HCT116 (cell line): Measurements from ENCODE around the gene LEPR. TPM values are rescaled to one million over a fixed set of nuclear protein-coding genes. Genes with fewer than 3 reads are reported as not detected.

ENCODE experiments used
- ATAC-seq: fragments of 200-7000 bp; cut with Tn5 transposase; 2 replicates; pipeline ENCODE4 v1.9.1; 2020; ENCODE audit warnings: mild to moderate bottlenecking, moderate library complexity
- BruUV-seq: library from RNA; stranded (reverse); fragments of 400-500 nt; replicated peaks from 2 replicates; lab custom pipeline; 2021; lab: Mats Ljungman, UMichigan
- CTCF ChIA-PET: fragments of 300-600 bp; sonication (Branson Sonifier 250); formaldehyde crosslinking; loops from one replicate; lab custom pipeline; 2021; ENCODE audit warnings: antibody characterized with exemption; lab: Charles Lee
- POLR2A ChIA-PET: fragments of 300-600, 350-600 bp; sonication (Branson Sonifier 250); formaldehyde crosslinking; loops from one replicate; lab custom pipeline; 2021; ENCODE audit warnings: antibody characterized with exemption; lab: Charles Lee
- RAD21 ChIA-PET, 2 experiments: fragments of 300-600 bp; sonication (Branson Sonifier 250); formaldehyde crosslinking; loops; one replicate each; lab custom pipeline; 2023; ENCODE audit warnings: low total read pairs in 2 of 2; ENCODE audit not compliant: uncharacterized antibody in 2 of 2, unreplicated experiment in 2 of 2, low non-redundant PET in 1 of 2; lab: Charles Lee
- DNase-seq: peaks from one replicate; pipeline ENCODE4 v3.0.0-alpha.2; 2010; ENCODE audit warnings: low read depth, low spot score
- H2AFZ ChIP-seq: fragments of 200-600 bp; shearing (Covaris generic), sonication (generic); 2 replicates; pipeline ENCODE4 v1.6.1; 2017; ENCODE audit warnings: low read depth, mixed run types, mixed read lengths, antibody characterized with exemption, low read length; ENCODE audit not compliant: poor library complexity, severe bottlenecking
- H3K27ac ChIP-seq: 2 replicates; pipeline ENCODE4 v1.5.1; 2012; ENCODE audit warnings: low read depth, low read length
- H3K27me3 ChIP-seq: fragments of 200-600 bp; sonication (generic); 2 replicates; pipeline ENCODE4 v1.6.1; 2016; ENCODE audit warnings: mixed run types, low read length, mixed read lengths; ENCODE audit not compliant: insufficient read depth
- H3K36me3 ChIP-seq, 2 experiments: fragments of 200-500 bp in 1 of 2; fragments of 200-600 bp in 1 of 2; sonication (Bioruptor generic) in 1 of 2; sonication (generic) in 1 of 2; 2 replicates each; pipeline versions ENCODE4 v1.5.1 to v1.6.1; 2014 to 2016; ENCODE audit warnings: low read length in 2 of 2, inconsistent platforms in 1 of 2, mixed read lengths in 1 of 2, mixed run types in 1 of 2; ENCODE audit not compliant: insufficient read depth in 2 of 2, control insufficient read depth in 1 of 2
- H3K4me1 ChIP-seq, 2 experiments: fragments of 200-600 bp in 1 of 2; sonication (generic) in 1 of 2; 2 replicates each; pipeline versions ENCODE4 v1.5.1 to v1.6.1; 2012 to 2017; ENCODE audit warnings: low read length in 2 of 2, inconsistent platforms in 1 of 2, mild to moderate bottlenecking in 1 of 2, mixed read lengths in 1 of 2, mixed run types in 1 of 2, moderate library complexity in 1 of 2; ENCODE audit not compliant: insufficient read depth in 2 of 2, control insufficient read depth in 1 of 2
- H3K4me2 ChIP-seq: fragments of 200-600 bp; sonication (generic); 2 replicates; pipeline ENCODE4 v1.6.1; 2017; ENCODE audit warnings: mixed run types, low read length, mixed read lengths
- H3K4me3 ChIP-seq, 2 experiments: fragments of 200-600 bp in 1 of 2; sonication (generic) in 1 of 2; replicated peaks in 1 of 2; 2 replicates each; pipeline ENCODE4 v1.5.1; 2011 to 2016; ENCODE audit warnings: low read length in 2 of 2, control low read depth in 1 of 2, low read depth in 1 of 2, mild to moderate bottlenecking in 1 of 2, mixed read lengths in 1 of 2, mixed run types in 1 of 2
- H3K79me2 ChIP-seq: fragments of 200-600 bp; sonication (generic); 2 replicates; pipeline ENCODE4 v1.6.1; 2017; ENCODE audit warnings: mild to moderate bottlenecking, mixed run types, low read length, moderate library complexity, mixed read lengths; ENCODE audit not compliant: insufficient read depth
- H3K9ac ChIP-seq: fragments of 200-600 bp; sonication (generic); 2 replicates; pipeline ENCODE4 v1.6.1; 2016; ENCODE audit warnings: low read length, mixed read lengths
- H3K9me2 ChIP-seq: fragments of 200-600 bp; sonication (generic), shearing (Covaris generic); 2 replicates; pipeline ENCODE4 v1.6.1; 2017; ENCODE audit warnings: mixed run types, mild to moderate bottlenecking, moderate library complexity; ENCODE audit not compliant: insufficient read depth
- H3K9me3 ChIP-seq, 2 experiments: fragments of 200-500 bp in 1 of 2; fragments of 200-600 bp in 1 of 2; sonication (Bioruptor generic) in 1 of 2; sonication (generic) in 1 of 2; 2 replicates each; pipeline ENCODE4 v1.6.1; 2014 to 2017; ENCODE audit warnings: low read length in 2 of 2, mixed read lengths in 2 of 2, inconsistent platforms in 1 of 2, low read depth in 1 of 2, mild to moderate bottlenecking in 1 of 2, mixed run types in 1 of 2, moderate library complexity in 1 of 2; ENCODE audit not compliant: control insufficient read depth in 1 of 2, insufficient read depth in 1 of 2
- H4K20me1 ChIP-seq: fragments of 200-600 bp; sonication (generic), shearing (Covaris generic); 2 replicates; pipeline ENCODE4 v1.6.1; 2017; ENCODE audit warnings: mixed run types, mild to moderate bottlenecking, moderate library complexity; ENCODE audit not compliant: insufficient read depth
- ATF3 ChIP-seq: IDR thresholded peaks from 2 replicates; pipeline ENCODE4 v1.6.1; 2012
- CBX3 ChIP-seq: IDR thresholded peaks from 2 replicates; pipeline ENCODE4 v1.6.1; 2012; ENCODE audit warnings: low read depth
- ELF1 ChIP-seq: IDR thresholded peaks from 2 replicates; pipeline ENCODE4 v1.6.1; 2012; ENCODE audit warnings: low read depth, borderline replicate concordance
- EZH2 ChIP-seq: fragments of 200-600 bp; sonication (generic); IDR thresholded peaks from 2 replicates; pipeline ENCODE4 v1.6.1; 2017; ENCODE audit warnings: antibody characterized with exemption, mixed run types
- EZH2phosphoT487 ChIP-seq: fragments of 200-600 bp; IDR thresholded peaks from 2 replicates; pipeline ENCODE4 v1.6.1; 2018; ENCODE audit warnings: antibody characterized with exemption, borderline replicate concordance
- FOSL1 ChIP-seq: IDR thresholded peaks from 2 replicates; pipeline ENCODE4 v1.6.1; 2012; ENCODE audit warnings: low read depth
- POLR2A ChIP-seq: IDR thresholded peaks from 2 replicates; pipeline ENCODE4 v1.7.0; 2011; ENCODE audit warnings: borderline replicate concordance; ENCODE audit not compliant: insufficient read depth, insufficient read length; ENCODE audit errors: extremely low read depth
- POLR2AphosphoS5 ChIP-seq: IDR thresholded peaks from 2 replicates; pipeline ENCODE4 v1.6.1; 2011; ENCODE audit warnings: mild to moderate bottlenecking, low read depth, low read length, moderate library complexity
- REST ChIP-seq: IDR thresholded peaks from 2 replicates; pipeline ENCODE4 v1.6.1; 2012; ENCODE audit warnings: low read depth
- SRF ChIP-seq: IDR thresholded peaks from 2 replicates; pipeline ENCODE4 v1.6.1; 2012; ENCODE audit warnings: low read depth
- ZFX ChIP-seq: fragments of 450-650 bp; IDR thresholded peaks from 2 replicates; pipeline ENCODE4 v1.6.1; 2017
- ZNF274 ChIP-seq: fragments of 200-500 bp; sonication (Bioruptor generic); IDR thresholded peaks from 2 replicates; pipeline ENCODE4 v1.6.1; 2014; ENCODE audit warnings: mild to moderate bottlenecking, low read depth, low read length, inconsistent platforms
- intact Hi-C: fragments of 100-400 bp; cut with micrococcal nuclease; formaldehyde crosslinking; loops from 2 replicates; pipeline ENCODE4 v1.10.0; 2022
- total RNA-seq: library from RNA; stranded (reverse); gene quantifications from one replicate; pipeline ENCODE4 v1.2.1, GENCODE V29; 2021; ENCODE audit not compliant: unreplicated experiment
- TF ChIP-seq, protein P1 (sequence below): IDR thresholded peaks from 2 replicates; pipeline ENCODE4 v1.6.1; 2011; ENCODE audit warnings: mild to moderate bottlenecking, low read length, moderate library complexity; ENCODE audit not compliant: insufficient replicate concordance; ENCODE audit errors: extremely low read depth

Gene LEPR
- total RNA-seq, 1 experiment from 2014 or later = 6.0 TPM

DNA sequence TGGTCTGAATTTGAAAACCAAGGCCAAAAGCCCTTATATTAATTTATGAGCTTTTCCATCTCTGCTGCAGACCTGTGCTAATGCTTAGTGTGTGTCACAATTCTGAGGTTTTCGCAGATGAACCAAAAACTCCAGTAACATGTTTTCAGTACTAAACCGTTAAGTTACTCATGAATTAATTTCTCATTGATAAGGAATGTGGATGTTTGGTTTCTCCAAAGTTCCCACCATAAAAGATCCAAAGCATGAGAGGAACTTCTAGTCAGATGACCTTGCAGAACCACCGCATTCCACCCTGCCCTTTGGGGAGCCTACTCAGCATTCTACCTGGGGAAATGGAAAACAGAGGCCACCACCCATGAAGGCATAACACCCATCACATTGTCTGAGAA lies 7.5 kb upstream of the LEPR start (continued):
- no peak for TF ChIP-seq REST
- no peak for TF ChIP-seq POLR2AphosphoS5
- no peak for TF ChIP-seq FOSL1
- TF ChIP-seq, all 23 proteins: peak for 0

- no peaks in the 10 kb centered on the region for H3K79me2 ChIP-seq
- no peak overlapping the region for H3K27ac ChIP-seq
- no TSS peak for BruUV-seq
- no peaks in the 10 kb centered on the region for H3K36me3 ChIP-seq
- H2AFZ ChIP-seq = no peak overlapping the region
- no peak overlapping the region for H3K4me2 ChIP-seq
- TF ChIP-seq FOSL1 = no peak
- TF ChIP-seq ZFX = no peak
- TF ChIP-seq EZH2phosphoT487 = no peak
- TF ChIP-seq REST = no peak
- TF ChIP-seq EZH2 = no peak
- TF ChIP-seq POLR2A = no peak
- no peak for TF ChIP-seq CBX3
- TF ChIP-seq, protein P1, sequence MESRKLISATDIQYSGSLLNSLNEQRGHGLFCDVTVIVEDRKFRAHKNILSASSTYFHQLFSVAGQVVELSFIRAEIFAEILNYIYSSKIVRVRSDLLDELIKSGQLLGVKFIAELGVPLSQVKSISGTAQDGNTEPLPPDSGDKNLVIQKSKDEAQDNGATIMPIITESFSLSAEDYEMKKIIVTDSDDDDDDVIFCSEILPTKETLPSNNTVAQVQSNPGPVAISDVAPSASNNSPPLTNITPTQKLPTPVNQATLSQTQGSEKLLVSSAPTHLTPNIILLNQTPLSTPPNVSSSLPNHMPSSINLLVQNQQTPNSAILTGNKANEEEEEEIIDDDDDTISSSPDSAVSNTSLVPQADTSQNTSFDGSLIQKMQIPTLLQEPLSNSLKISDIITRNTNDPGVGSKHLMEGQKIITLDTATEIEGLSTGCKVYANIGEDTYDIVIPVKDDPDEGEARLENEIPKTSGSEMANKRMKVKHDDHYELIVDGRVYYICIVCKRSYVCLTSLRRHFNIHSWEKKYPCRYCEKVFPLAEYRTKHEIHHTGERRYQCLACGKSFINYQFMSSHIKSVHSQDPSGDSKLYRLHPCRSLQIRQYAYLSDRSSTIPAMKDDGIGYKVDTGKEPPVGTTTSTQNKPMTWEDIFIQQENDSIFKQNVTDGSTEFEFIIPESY = no peak
- no peak for TF ChIP-seq ZNF274
- TF ChIP-seq ELF1 = no peak
- TF ChIP-seq SRF = no peak
- TF ChIP-seq ATF3 = no peak
- no peaks in the 10 kb centered on the region for H4K20me1 ChIP-seq
- ChIA-PET POLR2A (no interaction called here), RAD21 (no interaction called here), CTCF (no interaction called here)
- peaks cover 5 to 8% of the 10 kb centered on the region in 2 experiments; a peak in 2 of 4 replicates for H3K4me1 ChIP-seq
- no peak for DNase-seq
- ATAC-seq = no peak
- H3K4me3 ChIP-seq = no peak overlapping the region
- no peaks in the 10 kb centered on the region for H3K9me2 ChIP-seq
- intact Hi-C loops = no loop called here
- no peak overlapping the region for H3K9ac ChIP-seq
- H3K9me3 ChIP-seq = no peaks in the 10 kb centered on the region
- no peaks in the 10 kb centered on the region for H3K27me3 ChIP-seq
These were observed 5.9 kb upstream of the LEPR start for GRCh38 chr1:65414538-65414937.
